Amniotic epithelial cell (primary cell): ENCODE data around the gene DLGAP5.
A peak's percentile ranks its signal among the peaks of the same experiment; 100 is the strongest.

Source experiments
- DNase-seq: peaks from one replicate; pipeline ENCODE4 v3.0.0-alpha.2; 2010; ENCODE audit warnings: low read depth

DLGAP5 gene

DNA sequence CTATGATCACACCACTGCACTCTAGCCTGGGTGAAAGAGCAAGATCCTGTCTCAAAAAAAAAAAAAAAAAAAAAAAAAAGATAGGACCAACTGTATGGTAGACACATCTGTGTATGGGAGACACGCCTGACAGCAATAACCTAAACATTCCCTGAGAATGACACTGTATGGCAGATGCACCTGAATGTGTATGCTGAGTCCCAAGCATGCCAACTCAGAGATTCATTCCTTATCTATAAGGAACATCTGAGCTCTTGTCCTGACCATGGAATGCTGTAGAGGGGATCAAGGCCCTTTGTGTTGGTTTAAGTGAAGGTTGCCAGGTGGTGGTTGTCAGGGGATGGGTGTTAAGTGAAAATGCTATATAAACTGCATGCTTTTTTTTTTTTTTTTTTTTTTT is 81.5 kb downstream of the DLGAP5 start:
- no peak for DNase-seq

DNA sequence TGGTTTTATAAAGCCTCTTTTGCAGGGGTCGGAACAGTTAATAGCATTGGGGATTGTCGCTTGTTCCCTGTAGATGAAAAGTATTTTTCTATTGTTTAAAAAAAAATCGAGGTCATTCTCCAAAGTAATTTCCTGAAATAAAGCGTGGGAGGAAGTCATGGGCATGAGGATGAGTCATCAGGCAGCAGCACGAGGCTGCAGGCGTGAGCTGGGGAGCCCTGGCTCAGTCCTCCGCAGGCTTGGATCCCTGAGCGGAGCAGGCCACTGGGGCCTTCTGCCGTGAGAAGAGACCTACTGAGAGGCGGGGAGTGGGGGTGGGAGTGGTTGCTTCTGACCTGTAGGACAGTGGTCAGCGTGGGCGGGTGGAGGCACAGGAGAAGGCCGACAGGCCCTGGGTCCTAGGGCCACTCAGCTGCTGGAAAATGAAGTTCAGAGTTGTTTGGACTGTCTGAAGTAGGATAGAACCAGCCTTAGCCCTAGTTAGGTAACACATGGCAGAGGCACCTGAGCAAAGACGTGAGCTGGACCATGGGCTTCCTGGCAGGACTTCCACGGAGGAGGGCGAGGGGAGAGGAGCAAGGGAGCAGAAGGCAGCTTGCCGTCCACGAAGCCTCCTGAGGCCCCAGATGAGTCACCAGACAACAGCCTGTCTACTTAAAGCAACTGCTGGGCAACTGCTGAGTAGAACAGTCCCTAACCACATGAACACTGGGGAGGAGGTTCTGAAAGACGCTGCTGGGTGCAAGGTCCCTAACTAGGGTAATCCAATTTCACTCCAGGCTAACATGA is 83.4 kb downstream of the DLGAP5 start:
- peak; percentile 95 for DNase-seq

DNA sequence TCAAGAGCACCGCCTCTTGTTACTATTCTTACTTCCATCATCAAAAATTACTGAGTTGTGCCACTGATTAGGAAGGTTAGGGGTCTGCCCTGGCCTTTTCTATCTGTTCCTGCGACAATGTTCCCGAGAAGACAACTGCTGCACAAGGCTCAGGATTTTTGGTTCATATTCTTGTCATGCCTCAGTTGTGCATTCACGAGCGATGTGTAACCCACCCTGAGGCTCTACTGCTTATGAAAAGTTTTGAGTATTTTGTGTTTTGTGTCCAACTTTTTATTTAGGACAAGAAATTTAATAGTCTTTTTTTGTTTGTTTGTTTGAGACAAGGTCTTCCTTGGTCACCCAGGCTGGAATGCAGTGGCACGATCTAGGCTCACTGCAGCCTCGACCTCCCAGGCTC is 85.4 kb downstream of the DLGAP5 start:
- no peak for DNase-seq

DNA sequence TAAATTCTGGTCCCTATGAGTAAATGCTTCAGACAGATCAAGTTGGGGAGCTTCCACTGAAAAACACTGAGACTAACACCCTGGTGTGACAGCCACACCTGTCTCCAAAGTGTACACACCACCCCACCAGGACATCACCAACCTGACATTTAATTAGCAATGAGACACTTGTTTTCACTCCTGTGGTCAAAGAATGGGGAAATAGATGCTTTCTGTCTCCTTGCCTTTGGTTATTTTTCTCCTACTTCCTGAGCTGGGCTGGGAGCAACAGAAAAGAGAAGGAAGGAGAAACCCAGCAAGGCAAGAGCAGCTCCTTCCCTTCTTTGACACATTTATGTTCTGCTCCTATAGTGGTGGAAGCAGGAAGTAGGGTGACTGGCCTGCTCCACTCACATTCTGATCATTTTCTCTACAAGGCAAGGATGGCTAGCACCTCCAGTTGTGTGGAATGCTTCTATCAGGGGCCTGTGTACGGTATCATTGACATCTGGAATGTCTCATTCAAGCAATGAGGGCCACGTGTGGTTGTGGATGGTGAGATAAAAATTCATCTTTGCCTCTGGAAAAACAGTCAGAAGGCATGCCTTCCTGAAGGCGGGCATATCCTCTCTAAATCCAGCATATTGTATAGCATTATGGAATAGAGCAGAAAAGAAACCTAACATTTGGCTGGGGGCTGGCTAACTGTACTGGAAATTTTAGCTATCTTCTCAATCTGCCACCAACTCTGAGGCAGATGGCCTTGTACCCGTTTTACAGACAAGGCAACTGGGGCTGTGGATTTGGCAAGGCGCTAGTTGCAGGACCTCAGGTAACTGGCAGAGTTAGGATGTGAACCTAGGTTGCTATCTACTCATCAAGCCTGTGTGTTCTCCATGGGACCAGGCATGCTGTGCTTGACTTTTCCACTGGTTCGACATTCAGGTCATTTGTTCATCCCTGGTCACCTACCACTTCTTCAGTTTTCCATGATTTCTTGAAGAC is 87.1 kb downstream of the DLGAP5 start:
- DNase-seq = peak; percentile 37

DNA sequence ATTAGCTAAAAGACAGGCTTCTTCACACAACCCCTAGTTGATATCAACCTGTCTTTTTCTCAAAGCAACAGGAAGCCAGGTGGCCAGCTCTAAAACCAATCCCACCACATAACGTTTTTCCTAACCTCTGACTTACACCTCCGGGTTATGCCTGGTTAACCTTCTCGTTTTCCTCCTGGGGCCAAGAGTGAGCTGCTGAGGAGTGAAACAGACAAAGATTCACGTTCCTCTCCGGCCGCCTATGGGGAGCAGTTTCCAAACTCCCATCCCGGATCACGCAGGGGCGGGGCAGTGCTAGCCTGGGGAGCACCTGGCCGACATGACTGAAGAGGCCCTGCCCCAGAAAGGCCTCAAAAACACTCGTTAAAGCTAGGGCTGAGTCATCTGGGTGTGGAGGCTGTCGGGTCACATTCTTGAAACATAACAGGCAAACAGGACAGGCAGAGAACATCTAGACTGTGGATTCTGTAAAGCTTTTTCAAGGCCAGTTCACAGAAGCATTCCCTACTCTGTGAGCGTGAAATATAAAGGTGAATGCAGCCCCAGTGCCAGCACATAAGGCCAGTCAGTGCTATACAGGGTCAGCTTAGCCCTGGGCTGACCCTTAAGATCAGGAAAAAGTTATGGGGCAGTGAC is 88.3 kb downstream of the DLGAP5 start:
- peak; percentile 93 for DNase-seq

DNA sequence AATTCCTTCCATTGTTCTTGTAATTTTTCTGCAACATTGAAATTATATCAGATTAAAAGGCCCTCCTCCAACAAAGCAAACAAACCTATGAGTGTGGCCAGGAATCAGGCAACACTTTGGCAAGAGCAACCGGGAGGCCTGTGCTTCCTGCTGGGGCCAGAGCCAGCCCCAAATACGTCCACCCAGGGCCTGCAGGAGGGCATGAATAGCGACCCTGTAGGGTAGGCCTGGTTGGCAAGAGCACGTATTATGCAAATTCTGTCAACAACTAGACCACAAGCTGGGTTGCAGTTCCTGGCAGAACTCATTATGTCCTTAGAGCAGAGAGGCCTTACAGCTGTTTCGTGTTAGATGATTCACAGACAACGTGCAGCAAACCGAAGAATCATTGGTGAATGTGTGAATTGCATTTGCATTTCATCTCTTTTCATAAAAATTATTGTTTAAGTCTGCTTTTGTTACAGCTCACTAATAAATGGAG is 89.2 kb downstream of the DLGAP5 start:
- DNase-seq = peak; percentile 95

DNA sequence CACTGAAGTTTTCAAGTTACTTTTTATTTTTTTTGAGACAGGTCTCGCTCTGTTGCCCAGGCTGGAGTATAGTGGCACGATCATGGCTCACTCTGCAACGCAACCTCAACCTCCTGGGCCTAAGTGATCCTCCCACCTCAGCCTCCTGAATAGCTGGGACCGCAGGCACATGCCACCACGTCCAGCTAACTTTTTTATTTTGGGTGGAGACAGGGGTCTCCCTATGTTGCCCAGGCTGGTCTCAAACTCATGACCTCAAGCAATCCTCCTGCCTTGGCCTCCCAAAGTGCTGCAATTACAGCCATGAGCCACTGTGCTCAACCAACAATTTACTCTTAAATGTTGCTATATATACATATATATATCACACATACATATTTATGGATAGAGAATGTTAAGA is 89.7 kb downstream of the DLGAP5 start:
- DNase-seq = no peak

DNA sequence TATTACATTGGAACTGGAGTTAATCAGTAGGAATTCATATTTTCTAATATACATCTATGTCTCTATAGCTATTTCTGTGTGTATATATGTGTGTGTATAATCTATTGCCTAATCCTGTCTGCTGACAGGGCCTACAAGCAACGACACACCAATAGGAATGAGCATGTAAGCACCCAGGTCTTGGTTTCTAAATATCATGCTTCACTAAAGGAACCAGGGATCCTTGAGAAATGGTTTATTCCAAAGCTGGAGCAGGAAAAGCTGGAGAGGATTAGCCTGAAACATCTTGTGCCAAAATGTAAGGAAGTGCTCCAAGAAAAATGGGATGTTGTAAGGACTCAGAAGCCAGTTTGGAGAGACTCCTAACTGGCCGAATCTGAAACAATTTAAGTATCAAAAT is 91.6 kb downstream of the DLGAP5 start:
- DNase-seq = no peak

DNA sequence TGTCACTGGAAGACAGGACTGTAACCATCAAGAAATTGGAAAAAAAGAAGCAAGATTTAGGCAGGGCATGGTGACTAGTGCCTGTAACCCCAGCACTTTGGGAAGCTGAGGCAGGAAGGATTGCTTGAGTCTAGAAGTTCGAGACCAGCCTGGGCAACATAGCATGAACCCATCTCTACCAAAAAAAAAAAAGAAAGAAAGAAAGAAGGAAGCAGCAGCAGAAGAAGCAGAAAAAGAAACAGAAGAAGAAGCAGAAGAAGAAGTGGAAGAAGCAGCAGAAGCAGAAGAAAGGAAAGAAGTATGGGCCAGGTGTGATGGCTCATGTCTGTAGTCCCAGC is 92.9 kb downstream of the DLGAP5 start:
- no peak for DNase-seq
